HG02981 (cell line): ENCODE measurements around the gene SH3TC2.
A peak's percentile ranks its signal among the peaks of the same experiment; 100 is the strongest.

Source experiments
- ATAC-seq: cut with Tn5 transposase; IDR thresholded peaks from one replicate; pipeline ENCODE4 v1.9.1; 2021; ENCODE audit warnings: mild to moderate bottlenecking, moderate library complexity; ENCODE audit not compliant: unreplicated experiment

Gene SH3TC2

DNA sequence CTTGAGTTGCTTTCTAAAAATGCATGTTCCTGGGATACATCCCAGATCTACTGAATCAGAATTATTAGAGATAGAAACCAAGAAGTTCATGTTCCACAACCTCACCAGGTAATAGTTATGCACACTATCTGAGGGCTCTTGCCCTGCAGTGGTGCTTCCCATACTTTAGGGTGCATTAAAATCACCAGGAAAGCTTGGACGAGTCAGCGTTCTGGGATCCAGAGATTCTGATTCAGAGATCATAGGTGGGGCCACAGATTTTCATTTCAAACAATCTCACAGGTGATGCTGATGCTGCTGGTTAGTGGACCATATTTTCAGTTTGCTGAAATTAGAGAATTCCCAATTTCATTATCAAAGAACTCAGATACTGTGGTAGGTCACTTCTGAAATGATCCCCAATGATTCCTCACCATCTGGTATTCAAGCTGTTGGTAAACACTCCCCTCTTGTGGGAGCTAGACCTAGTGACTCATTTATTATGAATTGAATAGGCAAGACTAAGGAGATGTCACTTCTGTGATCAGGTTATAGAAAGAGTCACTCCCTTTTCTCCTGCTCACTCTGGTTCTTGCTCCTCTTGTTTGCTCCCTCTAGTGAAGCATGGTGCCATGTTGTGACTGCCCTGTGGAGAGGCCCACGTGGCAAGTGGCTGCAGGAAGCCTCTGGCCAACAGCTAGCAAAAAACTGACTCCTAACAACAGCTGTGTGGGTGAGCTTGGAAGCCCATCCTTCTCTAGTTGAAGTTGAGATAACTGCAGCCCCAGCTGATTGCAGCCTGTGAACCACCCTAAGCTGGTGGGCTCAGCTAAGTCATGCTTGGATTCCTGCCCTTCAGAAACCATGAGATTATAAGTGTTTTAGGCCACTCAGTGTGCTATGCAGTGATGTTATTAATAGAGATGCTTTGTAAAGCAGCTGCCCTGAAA lies 59.8 kb downstream of the SH3TC2 start:
- ATAC-seq, result no peak

DNA sequence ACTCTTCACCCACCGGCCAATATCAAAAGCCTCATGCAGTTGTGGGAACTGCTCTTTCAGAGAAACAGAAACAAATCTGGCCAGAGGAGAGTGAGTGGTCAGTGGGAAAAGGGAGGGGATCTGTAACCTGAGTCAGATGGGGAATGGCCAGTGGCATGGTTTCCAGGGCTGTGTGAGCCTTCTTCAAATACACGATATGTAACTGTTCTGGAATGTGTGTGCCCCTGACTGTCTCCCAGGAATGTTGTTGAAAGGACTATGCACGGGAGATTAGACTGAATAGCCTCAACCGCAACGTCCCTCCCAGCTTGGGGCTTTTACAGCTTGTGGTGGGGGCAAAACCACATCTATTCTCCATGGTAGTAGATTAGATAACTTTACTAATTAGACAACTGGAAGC lies 60.8 kb downstream of the SH3TC2 start:
- no peak for ATAC-seq

DNA sequence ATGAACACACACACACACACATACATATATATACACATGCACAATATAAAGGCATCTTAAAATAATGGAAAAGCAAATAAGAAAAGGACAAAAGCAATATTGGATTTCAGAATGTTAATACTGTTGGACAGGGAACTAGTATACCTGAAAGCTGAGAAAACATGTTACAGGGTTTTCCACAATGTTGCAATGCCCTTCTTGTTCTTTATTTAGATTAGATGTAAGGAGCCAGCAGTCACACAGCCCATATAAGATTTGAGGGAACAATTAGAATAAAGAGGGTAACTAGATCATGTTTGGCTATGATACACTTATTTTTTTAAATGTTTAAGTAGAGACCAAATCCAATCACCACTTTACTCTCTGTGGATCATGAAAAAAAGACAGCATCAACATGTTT lies 61.7 kb downstream of the SH3TC2 start:
- no peak for ATAC-seq

DNA sequence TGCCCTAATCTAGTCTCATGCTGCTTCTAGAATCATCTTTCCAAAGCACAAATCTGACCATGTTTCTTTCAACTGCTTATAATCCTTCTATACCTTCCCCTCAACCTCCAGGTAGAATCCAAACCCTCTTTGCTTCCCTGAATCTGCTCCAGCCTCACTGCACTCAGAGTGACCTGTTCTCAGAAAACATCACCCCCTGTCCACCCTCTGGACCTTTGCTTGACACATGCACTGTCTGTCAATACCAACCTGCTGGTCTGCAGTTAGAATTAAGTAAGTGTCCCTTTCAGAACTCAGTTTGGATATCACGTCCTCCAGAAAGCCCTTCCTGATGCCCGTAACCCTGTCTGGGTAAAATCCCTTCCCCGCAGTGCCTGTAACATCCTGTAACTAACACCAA lies 63.1 kb downstream of the SH3TC2 start:
- no peak for ATAC-seq

DNA sequence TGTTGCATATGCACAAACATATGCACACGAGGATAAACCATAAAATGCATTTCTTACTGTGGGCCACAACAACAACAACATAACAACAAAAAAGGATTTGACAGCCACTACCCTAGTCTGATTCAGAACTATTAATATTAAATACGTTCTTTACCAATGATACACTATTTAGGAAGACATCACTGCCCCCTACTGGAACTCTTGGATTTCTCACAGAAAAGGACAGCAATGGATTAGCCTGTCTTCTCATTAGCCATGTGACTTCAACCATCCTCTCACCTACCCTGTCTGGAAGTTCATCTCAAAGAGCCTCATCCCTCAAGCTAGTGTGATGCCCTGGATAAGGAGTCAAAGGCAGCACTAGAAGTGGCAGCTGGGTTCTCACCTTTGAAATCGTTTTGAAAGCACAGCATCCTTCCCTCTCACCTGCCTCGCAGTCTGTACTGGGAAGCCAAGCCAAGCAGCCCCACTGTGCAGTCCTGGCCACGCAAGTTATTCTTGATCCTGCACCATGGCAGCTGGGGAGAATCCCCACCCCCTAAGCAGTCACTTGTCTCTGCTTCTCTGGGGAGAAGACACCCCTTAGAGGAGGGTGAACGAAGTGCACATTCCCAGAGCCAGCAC lies 64.6 kb downstream of the SH3TC2 start:
- ATAC-seq, result peak; percentile 47

DNA sequence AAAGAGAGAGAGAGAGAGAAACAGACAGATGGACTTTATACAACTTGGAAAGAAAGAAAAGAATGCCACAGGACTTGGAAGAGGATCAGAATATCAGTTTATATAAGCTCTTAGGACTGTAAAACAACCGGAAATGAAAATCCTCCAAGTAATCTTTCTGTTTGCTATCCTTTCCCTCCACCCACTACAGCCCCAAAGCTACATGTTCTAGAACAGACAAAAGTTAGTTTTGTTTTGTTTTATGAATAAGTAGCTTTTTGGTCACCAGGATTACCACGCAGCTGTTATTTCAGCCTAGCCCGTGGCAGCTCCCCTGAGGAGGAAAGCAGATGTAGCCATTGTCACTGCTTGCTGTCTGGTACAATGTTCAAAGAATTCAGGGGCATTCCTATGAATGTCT lies 66.6 kb downstream of the SH3TC2 start:
- no peak for ATAC-seq

DNA sequence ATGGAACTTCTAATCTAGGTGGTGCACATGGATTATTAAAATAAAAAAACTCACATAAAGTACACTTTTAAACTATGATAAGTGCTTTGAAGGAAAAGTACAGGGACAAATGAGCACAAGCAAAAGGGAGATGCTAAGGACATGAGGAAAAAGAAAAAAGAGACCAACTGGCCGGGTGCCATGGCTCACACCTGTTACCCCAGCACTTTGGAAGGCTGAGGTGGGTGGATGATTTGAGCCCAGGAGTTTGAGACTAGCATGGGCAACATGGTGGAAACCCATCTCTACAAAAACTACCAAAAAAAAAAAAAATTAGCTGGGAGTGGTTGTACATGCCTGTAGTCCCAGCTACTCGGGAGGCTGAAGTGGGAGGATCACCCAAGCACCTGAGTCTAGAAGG lies 67.1 kb downstream of the SH3TC2 start:
- ATAC-seq, result no peak

DNA sequence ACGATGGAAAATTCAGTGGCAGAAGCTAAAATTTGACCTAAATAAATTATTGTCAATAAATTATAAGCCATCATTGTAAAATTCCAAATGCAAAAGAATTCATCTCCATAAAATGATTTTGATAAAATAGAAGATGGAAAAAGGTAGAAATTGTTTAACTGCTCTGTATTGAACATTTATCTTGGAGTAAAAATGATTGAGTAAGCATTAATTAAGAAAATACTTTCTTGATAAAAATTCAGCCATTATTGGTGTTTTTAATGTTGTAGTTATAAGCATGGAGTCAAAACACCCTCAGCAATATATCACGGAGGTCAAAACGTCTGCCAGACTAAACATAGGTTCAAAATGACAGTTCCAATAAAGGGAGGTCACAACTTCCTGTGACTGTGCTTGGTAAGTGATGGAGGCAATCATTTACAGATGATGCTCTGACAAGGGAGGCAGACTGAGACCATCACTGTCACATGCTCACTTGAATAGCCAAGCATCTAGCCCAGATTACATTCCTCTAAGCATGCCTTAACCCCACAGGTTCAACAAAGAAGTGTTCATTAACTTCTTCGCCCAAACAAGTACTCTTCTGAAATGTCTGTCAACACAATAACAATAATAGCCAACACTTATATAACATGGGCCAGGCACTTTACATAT lies 69.5 kb downstream of the SH3TC2 start:
- ATAC-seq, result no peak

DNA sequence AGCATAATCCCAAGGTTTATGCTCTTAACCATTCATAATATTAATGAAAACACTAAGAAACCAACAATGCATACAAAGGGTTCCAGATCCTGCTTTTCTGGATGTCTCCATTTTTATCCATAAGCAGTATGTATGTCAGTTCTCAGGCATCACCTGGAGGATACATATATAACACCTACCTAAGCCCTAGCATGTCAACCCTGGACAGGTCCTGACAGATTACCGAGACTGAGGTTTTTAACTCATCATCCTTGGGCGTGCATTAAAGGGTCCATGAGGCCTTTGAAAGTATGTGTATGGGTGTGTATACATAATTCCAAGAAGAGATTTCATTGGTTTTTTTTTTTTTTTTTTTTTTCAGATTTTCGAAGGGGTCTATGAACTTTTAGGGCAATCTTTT lies 70.6 kb downstream of the SH3TC2 start:
- no peak for ATAC-seq

DNA sequence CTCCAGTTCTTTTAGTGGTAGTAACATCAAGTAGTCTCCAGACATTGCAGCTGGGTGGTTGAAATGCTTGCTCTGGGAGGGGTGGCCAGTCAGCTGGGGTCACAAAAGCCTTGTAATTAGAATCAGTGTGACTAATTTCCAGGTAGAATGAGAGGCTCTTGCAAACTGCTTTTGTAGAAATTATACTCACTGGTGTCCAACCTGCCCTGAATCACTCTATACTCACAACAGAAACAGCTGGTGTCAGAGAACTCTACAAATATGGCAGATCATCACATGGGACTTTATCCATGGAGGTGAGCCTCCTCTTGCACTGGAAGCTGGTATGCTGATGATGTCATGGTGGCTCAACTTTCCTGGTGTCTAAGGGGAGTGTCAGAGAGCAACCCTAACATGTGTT lies 71.3 kb downstream of the SH3TC2 start:
- ATAC-seq, result no peak

DNA sequence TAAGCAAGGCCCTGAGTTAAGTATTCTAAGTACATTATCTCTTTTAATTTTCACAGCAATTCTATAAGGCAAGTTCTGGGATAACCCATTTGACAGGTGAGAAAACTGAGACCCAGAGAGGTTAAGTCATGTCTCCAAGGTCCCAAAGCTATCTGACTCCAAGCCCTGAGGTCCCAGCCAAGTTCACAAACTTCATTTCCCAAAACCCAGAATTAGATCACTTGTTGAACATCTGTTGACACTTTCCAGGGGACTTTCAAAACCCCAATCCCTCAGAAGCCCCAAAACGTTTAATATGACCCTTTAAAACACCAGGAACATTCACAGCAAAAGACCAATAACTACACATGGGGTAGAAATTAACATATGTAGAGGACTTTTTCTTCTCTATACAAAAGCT lies 72.0 kb downstream of the SH3TC2 start:
- no peak for ATAC-seq

DNA sequence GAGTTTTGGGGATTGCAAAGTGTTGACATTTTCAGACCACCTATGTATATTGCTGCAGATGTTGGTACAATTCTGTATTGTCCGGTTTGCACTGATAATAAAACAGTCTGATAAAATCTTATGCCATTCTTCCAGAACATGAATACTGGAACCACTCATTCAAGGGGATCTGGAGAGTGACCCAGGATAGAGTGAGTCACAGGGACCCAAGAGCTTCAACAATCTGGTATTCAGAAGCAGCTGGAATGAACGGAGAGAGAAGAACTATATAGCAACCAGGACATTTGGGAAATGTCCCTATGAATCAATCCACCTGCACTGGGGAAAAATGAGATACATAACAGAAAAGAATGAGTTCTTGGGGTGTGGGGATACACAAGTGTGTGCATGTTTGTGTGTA lies 73.3 kb downstream of the SH3TC2 start:
- ATAC-seq, result no peak

DNA sequence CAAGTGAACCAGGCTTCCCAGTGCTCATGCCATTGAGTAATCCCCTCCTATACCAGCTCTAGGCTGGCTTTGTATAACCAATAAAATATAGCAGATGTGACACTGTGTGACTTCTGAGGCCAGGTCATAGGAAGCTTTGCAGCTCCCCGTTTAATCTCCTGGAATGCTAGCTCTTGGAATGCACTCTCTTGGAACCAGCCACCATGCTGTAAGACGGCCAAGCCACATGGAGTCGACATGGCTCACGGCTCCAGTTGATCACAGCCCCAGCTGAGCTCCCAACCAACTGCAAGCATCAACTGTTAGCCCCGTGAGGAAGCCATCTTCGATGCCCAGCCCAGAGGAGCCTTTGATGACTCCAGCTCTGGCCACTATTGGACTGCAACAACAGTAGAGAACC lies 74.5 kb downstream of the SH3TC2 start:
- no peak for ATAC-seq

DNA sequence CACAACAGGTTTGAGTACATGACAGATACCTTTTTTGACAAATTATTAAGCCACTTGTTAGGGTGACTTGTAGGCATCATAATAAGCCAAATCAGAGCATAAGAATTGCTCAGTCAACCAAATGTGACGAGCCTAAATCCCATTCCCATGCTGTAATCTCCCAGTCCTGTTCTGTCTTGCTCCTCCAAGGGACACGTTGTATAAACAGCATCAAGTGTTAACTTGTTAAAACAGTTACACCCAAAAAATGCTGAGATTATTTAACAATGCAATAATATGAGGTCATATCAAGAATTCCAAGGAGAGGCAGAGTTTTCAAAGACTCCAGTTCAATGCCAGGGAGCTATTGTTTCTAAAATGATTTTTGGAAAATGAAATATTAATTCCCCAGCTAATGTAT lies 76.2 kb downstream of the SH3TC2 start:
- no peak for ATAC-seq

DNA sequence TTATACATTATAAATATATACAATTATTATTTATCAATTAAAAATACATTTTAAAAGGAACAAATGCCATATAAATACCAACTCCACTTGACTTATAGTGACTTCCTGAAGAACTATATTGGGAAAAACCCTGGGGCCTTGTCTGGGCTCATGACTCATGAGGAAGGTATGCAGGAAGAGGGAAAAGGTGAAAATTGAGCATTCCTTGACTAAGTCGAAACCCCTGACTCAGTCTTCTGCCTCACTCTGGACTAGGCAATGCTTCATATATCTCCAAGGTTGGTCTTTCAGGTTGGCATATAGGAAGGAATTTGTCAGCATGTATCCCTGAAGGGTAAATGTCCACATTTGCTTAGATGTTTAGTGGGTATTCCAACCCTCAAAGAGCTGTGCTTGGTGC lies 78.5 kb downstream of the SH3TC2 start:
- no peak for ATAC-seq

DNA sequence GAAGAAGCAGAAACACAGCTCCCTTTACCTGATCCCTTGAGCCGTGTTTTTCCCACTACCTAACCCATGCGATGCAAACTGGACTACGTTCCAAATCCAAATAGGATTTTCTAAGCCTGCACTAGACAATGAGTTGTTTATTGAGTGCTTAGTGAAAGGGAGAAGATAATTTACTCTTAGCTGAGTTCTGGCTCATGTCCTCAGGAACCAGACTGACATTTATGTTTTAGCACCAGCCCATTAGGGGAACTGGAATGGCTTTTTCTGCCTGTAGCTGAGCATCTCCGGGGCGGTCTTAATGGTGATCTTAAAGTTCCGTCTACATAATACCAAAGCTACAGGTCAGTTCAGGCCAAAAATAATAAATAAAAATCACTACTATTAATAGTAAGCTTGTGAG lies 81.5 kb downstream of the SH3TC2 start:
- no peak for ATAC-seq

DNA sequence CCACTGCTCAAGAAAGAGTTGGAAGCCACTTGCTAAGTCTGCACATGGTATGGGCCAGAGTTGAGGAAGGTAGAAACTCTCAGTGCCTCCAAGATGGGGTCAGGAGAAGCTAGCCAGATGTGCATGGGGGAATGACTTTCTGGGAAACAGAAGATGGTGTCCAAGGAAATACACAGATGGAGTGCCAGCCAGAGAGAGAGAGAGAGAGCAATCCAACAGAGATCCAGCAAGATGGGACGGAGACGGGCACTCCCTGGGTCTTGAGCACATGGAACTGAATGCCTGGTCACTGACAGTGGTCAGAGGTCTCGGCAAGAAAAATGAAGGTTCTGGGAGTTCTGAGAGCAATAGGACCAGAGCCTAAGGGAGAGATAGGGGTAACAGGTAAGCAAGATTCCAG lies 82.1 kb downstream of the SH3TC2 start:
- ATAC-seq, result no peak

DNA sequence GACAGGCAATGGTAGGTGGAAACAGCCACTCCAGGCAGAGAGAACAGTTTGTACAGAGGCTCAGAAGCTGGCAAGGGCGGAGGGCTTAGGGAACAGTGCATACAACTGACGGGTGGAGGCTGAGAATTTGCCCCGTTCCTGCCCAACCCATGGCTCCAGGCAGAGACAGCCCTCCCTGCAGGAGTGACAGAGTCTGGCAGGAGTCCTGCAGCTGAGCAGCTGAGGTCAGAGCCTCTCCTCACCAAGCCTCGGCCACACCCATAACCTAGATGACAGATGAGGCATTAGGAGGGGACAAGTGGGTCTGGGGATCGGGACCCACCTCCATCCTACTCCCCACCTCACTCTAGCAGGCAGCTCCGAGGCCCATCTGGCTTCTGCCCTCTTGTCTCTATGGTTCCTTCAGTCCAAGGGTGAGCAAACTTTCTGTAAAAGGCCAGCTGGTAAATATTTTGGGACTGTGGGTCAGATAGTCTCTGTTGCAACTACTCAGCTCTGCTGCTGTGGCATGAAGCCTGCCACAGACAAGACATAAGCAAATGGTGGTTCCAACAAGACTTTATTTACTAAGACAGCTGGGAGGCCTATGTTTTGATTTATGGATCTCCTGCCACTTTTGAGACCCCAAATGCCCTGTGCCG lies 83.7 kb downstream of the SH3TC2 start:
- no peak for ATAC-seq

DNA sequence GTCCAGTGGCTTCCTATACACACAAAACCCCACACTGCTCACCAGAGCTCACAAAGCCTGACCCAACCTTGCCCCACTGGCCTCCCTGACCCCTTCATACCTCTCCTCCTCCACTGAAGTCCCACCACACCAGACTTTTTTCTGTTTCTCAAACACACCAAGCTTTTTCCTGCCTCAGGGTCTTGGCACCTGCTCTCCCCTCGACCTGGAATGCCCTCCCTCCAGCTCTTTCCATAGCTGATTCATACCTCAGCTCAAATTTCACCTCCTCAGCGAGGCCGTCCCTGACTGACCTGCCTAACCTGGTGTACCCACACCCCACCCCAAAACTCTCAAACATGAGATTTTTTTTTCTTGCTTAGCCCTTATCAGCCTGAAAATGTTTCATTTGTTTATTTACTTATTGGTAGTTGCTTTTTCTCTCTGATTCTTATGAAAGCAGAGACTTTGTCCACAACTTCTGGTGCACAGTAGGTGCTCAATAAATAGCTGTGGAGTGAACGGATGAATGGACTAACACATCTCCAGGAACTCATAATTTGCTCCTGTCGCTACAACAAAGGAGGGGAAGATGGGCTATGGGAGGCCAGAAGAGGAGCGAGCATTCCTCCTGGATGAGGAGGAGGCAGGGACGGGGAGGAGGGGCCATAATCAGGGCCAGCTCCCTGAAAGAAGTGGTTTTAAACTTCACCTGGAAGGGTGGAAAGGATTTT lies 84.3 kb downstream of the SH3TC2 start:
- no peak for ATAC-seq

DNA sequence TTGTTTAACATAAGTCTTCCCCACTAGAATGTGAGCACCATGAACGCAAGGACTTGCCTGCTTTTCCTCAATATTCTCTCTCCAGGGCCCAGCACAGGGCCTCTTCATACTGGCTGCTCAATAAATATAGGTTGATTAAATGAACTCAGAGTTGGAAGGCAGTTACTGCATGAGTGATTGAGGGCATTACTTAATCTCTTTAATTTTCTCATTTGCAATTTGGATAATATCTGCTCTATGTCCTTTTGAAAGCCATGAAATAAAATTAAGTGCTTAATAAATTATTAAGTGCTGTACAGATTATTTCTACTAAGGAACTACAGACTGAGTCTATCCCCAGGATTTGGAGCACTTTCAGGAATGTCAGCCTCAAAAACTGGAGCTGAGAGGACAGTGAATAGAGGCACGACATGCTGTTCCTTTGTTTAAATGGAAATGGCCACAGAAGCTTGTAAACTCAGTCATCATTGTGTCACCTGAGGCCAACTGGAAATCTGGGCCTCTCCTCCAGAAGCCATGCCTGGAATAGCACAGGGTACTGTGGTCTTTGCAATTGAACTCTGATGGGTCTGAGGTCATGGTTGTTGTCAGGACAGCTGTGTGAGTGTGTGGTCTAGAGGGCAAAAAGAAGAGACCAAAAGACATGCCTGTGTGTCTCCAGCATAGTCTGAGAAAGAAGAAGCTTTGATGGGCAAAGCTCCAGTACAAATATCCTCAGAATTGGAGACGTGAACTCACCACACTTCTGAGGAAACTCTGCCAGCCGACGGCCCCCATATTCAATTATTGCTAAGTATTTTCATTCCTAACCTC lies 86.1 kb downstream of the SH3TC2 start:
- no peak for ATAC-seq
